Activated CD8-positive, alpha-beta memory T cell treated with anti-CD3 and anti-CD28 coated beads, Interleukin-2, amount 10 ng/mL, durations not matched to agents 7 days and 5 days (primary cell): ENCODE results near the gene DIS3L2. TPM values are rescaled to one million over a fixed set of nuclear protein-coding genes. Genes with fewer than 3 reads are reported as not detected.
"Not testable (repeated sequence)": the region's sequence is repeated elsewhere in the genome, so short reads cannot be mapped to it uniquely, and the experiment has no call there.

Experiments used
- ATAC-seq: fragments of 150-1000 bp; cut with Tn5 transposase; one replicate; pipeline ENCODE4 v1.10.0; 2021; ENCODE audit warnings: moderate library complexity
- CTCF ChIA-PET: fragments of 350-600 bp; sonication (Branson Sonifier 250); formaldehyde crosslinking; loops from one replicate; lab custom pipeline; 2021; ENCODE audit warnings: antibody characterized with exemption; lab: Charles Lee
- DNase-seq: peaks from one replicate; pipeline ENCODE4 v3.0.0-alpha.2; 2020
- H3K27ac Mint-ChIP-seq: one replicate; pipeline ENCODE4 v1.8.0; 2021; ENCODE audit warnings: mild to moderate bottlenecking, mixed read lengths
- H3K27me3 Mint-ChIP-seq: one replicate; pipeline ENCODE4 v1.8.0; 2021; ENCODE audit warnings: mixed read lengths
- H3K36me3 Mint-ChIP-seq: one replicate; pipeline ENCODE4 v1.8.0; 2021; ENCODE audit warnings: mild to moderate bottlenecking, mixed read lengths
- H3K4me1 Mint-ChIP-seq: one replicate; pipeline ENCODE4 v1.8.0; 2021; ENCODE audit warnings: mixed read lengths
- H3K4me3 Mint-ChIP-seq: one replicate; pipeline ENCODE4 v1.8.0; 2021; ENCODE audit warnings: mild to moderate bottlenecking, moderate library complexity, mixed read lengths
- H3K9me3 Mint-ChIP-seq: one replicate; pipeline ENCODE4 v1.8.0; 2022; ENCODE audit warnings: low read depth, mixed read lengths
- total RNA-seq, 2 experiments: library from RNA; stranded (reverse); gene quantifications; one replicate each; pipeline ENCODE4 v1.2.3, GENCODE V29; 2021

The DIS3L2 gene
- total RNA-seq, 2 experiments from 2014 or later = 25.4 to 39.4 TPM

GRCh38 chr2:232313645-232314044 lies 352.1 kb downstream of the DIS3L2 start:
- not testable (repeated sequence) for H3K9me3 Mint-ChIP-seq, DNase-seq, ATAC-seq, H3K27me3 Mint-ChIP-seq, H3K4me3 Mint-ChIP-seq
- CTCF ChIA-PET = interaction anchor here (2.4 to 3.3 kb wide), 2 partner anchors 15 to 21 kb away, joined by 20 to 25 read pairs; no protein-coding TSS in a partner anchor
- peak overlapping the region; percentile 46 for H3K27ac Mint-ChIP-seq
- H3K36me3 Mint-ChIP-seq = peaks cover 23% of the 10 kb centered on the region
- peaks cover 67% of the 10 kb centered on the region for H3K4me1 Mint-ChIP-seq

- H3K4me3 Mint-ChIP-seq = peak overlapping the region; percentile 46
- peak overlapping the region; percentile 93 for H3K27ac Mint-ChIP-seq
- ATAC-seq (peak; percentile 94), DNase-seq (peak; percentile 94)
- no peaks in the 10 kb centered on the region for H3K27me3 Mint-ChIP-seq
- H3K9me3 Mint-ChIP-seq = peaks cover 5% of the 10 kb centered on the region
- CTCF ChIA-PET = interaction anchor here (0.8 to 3.3 kb wide), 13 partner anchors 9 to 389 kb away, joined by 3 to 40 read pairs (median 5); partner anchors contain the start of genes DIS3L2 and NPPC
- peaks cover 23% of the 10 kb centered on the region for H3K36me3 Mint-ChIP-seq
- peaks cover 67% of the 10 kb centered on the region for H3K4me1 Mint-ChIP-seq
These were observed 353.8 kb downstream of the DIS3L2 start for GRCh38 chr2:232315049-232315922.

- peak overlapping the region; percentile 93 for H3K27ac Mint-ChIP-seq
- H3K4me1 Mint-ChIP-seq = peaks cover 66% of the 10 kb centered on the region
- H3K36me3 Mint-ChIP-seq = peaks cover 23% of the 10 kb centered on the region
- CTCF ChIA-PET = interaction anchor here (0.8 to 3.3 kb wide), 11 partner anchors 9 to 390 kb away, joined by 3 to 40 read pairs (median 7); partner anchors contain the start of genes DIS3L2 and NPPC
- H3K4me3 Mint-ChIP-seq = peak overlapping the region; percentile 46
- DNase-seq (no peak), ATAC-seq (no peak)
- peaks cover 5% of the 10 kb centered on the region for H3K9me3 Mint-ChIP-seq
- H3K27me3 Mint-ChIP-seq = no peaks in the 10 kb centered on the region
These were observed 354.4 kb downstream of the DIS3L2 start for GRCh38 chr2:232315923-232316299.

GRCh38 chr2:232316461-232317330 lies 355.2 kb downstream of the DIS3L2 start:
- H3K27me3 Mint-ChIP-seq = no peaks in the 10 kb centered on the region
- peak overlapping the region; percentile 93 for H3K27ac Mint-ChIP-seq
- peaks cover 22% of the 10 kb centered on the region for H3K36me3 Mint-ChIP-seq
- DNase-seq = no peak
- CTCF ChIA-PET = interaction anchor here (0.5 to 2.9 kb wide), 5 partner anchors 9 to 715 kb away, joined by 3 to 40 read pairs (median 9); partner anchors contain the start of gene NPPC
- peaks cover 5% of the 10 kb centered on the region for H3K9me3 Mint-ChIP-seq
- peaks cover 67% of the 10 kb centered on the region for H3K4me1 Mint-ChIP-seq
- no peak for ATAC-seq
- H3K4me3 Mint-ChIP-seq = no peak overlapping the region

- Mint-ChIP-seq H3K36me3 (peaks cover 10% of the 10 kb centered on the region), H3K4me1 (peaks cover 75% of the 10 kb centered on the region), H3K4me3 (no peak overlapping the region), H3K27ac (peak overlapping the region; percentile 3), H3K9me3 (peaks cover 4% of the 10 kb centered on the region), H3K27me3 (no peaks in the 10 kb centered on the region)
- ATAC-seq (no peak), DNase-seq (no peak)
- CTCF ChIA-PET = interaction anchor here (0.7 kb wide), 1 partner anchor 8 kb away, joined by 3 read pairs; no protein-coding TSS in a partner anchor
These were observed 356.8 kb downstream of the DIS3L2 start for GRCh38 chr2:232318169-232318855.

DNA sequence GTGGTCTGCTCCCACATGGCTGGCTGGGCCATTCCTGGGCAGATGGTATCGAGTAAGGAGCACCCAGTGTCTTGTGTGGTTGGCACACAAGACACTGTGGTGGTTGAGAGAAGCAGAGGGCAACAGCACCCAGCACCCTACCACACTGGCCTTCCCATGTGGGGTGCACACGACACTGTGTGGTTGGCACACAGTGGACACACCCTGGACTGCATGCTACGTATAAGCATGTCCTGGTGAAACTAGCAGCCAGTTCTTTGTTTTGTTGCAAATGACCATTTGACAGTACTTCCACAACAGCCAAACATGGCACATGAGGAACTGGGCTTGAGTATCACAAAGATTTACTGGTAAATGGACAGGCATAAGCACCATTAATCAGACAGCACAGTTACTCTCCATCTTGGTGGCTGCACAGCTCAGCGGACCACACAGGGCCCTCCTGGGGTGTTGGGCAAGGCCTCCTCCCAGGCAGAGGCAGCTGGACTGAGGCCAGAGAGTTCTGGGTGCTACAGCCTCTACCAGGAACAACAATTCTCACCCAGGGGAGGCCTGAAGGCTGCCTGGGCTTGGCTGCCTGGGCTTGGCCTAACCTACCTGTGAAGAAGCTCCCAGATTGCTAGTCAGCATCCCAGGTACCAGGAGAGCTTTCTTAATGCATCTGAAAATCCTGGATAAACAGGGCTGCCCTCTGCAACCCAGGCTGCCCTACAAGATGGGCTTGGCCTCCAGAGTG lies 357.7 kb downstream of the DIS3L2 start:
- H3K9me3 Mint-ChIP-seq = no peaks in the 10 kb centered on the region
- ATAC-seq = no peak
- CTCF ChIA-PET = interaction anchor here (3.9 to 9.9 kb wide), 3 partner anchors 20 to 397 kb away, joined by 12 to 153 read pairs (median 69); partner anchors contain the start of gene NPPC
- peaks cover 68% of the 10 kb centered on the region for H3K4me1 Mint-ChIP-seq
- no peaks in the 10 kb centered on the region for H3K27me3 Mint-ChIP-seq
- no peak for DNase-seq
- peaks cover 4% of the 10 kb centered on the region for H3K36me3 Mint-ChIP-seq
- peak overlapping the region; percentile 74 for H3K27ac Mint-ChIP-seq
- peak overlapping the region; percentile 35 for H3K4me3 Mint-ChIP-seq

DNA sequence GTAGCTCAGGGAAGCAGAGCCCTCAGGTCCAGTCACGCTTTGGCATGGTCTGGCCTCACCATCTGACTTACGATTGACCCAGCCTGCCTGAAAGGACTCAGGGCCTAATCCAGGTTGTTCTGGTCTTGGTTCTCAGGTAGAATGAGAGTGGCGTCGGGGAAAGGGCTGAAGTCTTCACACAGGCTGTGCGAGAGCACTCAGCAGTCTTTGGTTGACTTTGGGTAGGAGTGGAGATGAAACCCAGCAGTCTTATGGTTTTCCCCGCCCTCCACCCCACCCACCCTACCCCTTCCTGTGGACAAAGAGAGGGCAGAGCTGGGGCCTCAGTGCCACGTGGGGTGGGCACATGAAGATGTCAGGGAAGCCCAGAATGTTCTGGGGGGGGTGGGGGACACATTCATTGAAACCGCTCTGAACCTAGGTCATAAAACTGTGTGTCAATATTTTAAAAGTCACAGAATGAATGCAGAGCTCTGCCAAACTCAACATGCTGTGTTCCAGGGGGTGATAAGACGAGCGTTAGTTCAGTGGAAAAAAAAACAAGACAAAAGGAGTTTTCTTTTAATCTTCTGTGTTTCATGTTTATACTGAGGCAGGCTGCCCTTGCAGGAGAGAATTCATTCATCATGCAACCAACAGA lies 358.4 kb downstream of the DIS3L2 start:
- ATAC-seq (no peak), DNase-seq (peak; percentile 27)
- Mint-ChIP-seq H3K9me3 (no peaks in the 10 kb centered on the region), H3K4me1 (peaks cover 61% of the 10 kb centered on the region), H3K36me3 (no peaks in the 10 kb centered on the region), H3K27me3 (no peaks in the 10 kb centered on the region), H3K27ac (peak overlapping the region; percentile 83), H3K4me3 (peak overlapping the region; percentile 35)
- CTCF ChIA-PET = interaction anchor here (3.9 to 9.9 kb wide), 4 partner anchors 10 to 397 kb away, joined by 12 to 153 read pairs (median 42); partner anchors contain the start of gene NPPC

DNA sequence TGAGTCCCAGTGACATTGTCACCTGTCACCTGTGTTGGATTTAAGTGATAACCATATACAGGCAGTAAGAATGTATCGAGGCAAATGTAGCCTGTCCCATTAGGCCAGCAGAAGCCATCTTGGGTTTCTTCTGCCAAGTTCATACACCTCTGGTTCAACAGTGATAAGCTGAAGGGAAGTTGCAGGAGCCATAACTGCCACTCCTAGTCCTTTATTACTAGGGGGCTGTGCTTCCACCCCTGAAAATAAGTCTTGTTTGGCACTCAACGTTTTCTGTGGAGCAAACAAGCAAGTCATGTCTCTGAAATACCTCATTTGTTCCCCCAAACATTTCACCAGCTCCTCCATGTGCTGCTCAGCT lies 358.9 kb downstream of the DIS3L2 start:
- no peak overlapping the region for H3K4me3 Mint-ChIP-seq
- peak overlapping the region; percentile 83 for H3K27ac Mint-ChIP-seq
- no peaks in the 10 kb centered on the region for H3K36me3 Mint-ChIP-seq
- H3K9me3 Mint-ChIP-seq = no peaks in the 10 kb centered on the region
- DNase-seq = no peak
- H3K27me3 Mint-ChIP-seq = no peaks in the 10 kb centered on the region
- peaks cover 56% of the 10 kb centered on the region for H3K4me1 Mint-ChIP-seq
- ATAC-seq = no peak
- CTCF ChIA-PET = interaction anchor here (3.9 to 9.9 kb wide), 4 partner anchors 10 to 398 kb away, joined by 12 to 153 read pairs (median 42); partner anchors contain the start of gene NPPC

DNA sequence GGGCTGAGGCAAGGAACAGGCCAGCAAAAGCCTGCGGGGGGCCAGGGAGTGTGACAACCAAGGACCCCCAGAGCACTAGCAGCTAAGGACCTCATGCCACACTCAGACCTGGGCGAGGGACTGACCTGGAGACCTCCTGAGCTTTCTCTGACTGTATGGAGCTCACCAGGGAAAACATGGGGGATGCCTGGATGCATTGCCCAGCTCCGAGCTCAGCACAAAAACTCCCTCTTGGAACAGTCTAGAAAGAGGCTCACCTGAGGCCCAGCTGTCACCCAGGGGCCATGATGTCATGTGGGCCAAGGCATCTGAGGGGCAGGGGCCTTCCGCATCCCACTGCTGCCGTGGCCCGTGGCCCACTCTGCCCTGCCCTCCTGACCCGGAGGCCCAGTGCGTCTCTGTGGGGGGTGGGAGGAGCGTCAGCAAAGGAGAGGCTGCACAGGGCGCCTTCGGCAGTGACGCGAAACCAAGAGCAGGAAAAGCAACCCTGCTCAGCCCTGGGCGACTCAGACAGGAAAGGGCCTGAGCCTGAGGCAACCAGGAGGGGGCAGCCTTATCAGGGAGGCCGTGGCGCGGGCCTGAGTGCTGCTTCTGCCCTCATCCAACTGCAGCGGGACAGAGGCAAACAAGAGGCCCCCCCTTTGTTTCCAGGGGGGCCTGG lies 359.8 kb downstream of the DIS3L2 start:
- peaks cover 48% of the 10 kb centered on the region for H3K4me1 Mint-ChIP-seq

DNA sequence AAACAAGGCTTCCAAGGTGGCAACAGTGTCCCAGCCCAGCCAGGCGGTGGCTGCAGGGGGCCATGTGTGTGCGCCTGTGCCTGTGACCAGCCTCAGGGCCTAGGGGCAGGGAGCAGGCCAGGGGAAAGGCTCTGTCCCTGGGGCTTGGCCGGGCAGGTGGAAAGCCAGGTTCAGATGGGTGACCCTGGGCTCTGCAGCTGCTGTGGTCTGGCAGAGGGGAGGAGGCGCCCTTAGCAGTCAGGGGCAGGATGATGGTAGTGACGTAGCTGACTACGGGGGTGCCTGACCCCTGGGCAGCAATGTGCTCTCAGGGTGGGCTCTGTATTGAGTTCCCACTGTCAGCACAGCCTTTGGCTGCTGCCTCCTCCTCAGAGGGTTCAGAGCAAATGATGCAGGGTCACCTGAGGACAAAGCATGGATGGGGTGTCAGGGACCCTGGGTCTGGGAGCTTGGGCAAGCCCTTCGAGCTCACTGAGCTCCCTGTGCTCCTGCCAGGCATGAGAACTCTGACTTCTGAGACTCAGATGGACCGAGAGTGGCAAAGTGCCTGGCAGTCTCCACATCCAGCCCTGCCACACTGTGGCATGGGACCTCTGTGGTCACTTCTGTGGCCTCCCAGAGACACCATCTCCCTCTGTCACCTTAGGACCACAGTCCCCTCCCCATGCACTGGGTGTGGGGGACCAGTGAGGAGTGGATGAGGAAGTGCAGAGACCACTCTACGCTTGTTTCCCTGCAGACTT lies 360.5 kb downstream of the DIS3L2 start:
- H3K27me3 Mint-ChIP-seq = no peaks in the 10 kb centered on the region
- H3K27ac Mint-ChIP-seq = peak overlapping the region; percentile 83
- no peaks in the 10 kb centered on the region for H3K9me3 Mint-ChIP-seq
- peaks cover 41% of the 10 kb centered on the region for H3K4me1 Mint-ChIP-seq
- DNase-seq (peak; percentile 40), ATAC-seq (peak; percentile 11)
- no peak overlapping the region for H3K4me3 Mint-ChIP-seq
- CTCF ChIA-PET = interaction anchor here (0.9 to 9.9 kb wide), 9 partner anchors 12 to 422 kb away, joined by 3 to 153 read pairs (median 6); partner anchors contain the start of gene NPPC
- no peaks in the 10 kb centered on the region for H3K36me3 Mint-ChIP-seq

More for the DNA sequence above, 359.8 kb downstream of the DIS3L2 start:
- peak; percentile 88 for DNase-seq
- CTCF ChIA-PET = interaction anchor here (0.9 to 9.9 kb wide), 8 partner anchors 11 to 421 kb away, joined by 3 to 153 read pairs (median 9); partner anchors contain the start of gene NPPC
- H3K4me3 Mint-ChIP-seq = peak overlapping the region; percentile 47
- H3K27me3 Mint-ChIP-seq = no peaks in the 10 kb centered on the region
- no peaks in the 10 kb centered on the region for H3K36me3 Mint-ChIP-seq
- peak overlapping the region; percentile 83 for H3K27ac Mint-ChIP-seq
- no peaks in the 10 kb centered on the region for H3K9me3 Mint-ChIP-seq
- ATAC-seq = peak; percentile 93
